ENCODE data around the gene PHACTR2.

GRCh38 chr6:143742070-143742954 is 64.5 kb downstream of the PHACTR2 start:
- TF ChIP-seq CTCF (IDR thresholded peaks at IDR 0.05): no peak
- no peak for TF ChIP-seq POLR2A (IDR thresholded peaks at IDR 0.05)

Measured in body of pancreas (tissue), 4 donors.